OCI-LY7 (cell line): ENCODE measurements around the gene ITPA. TPM values are rescaled to one million over a fixed set of nuclear protein-coding genes. Genes with fewer than 3 reads are reported as not detected.

Experiments used
- BruUV-seq: library from RNA; stranded (reverse); fragments of 400-500 nt; replicated peaks from 2 replicates; lab custom pipeline; 2021; lab: Mats Ljungman, UMichigan
- CTCF ChIA-PET: fragments of 300-600 bp; sonication (Branson Sonifier 250); formaldehyde crosslinking; loops from one replicate; lab custom pipeline; 2022; ENCODE audit warnings: antibody characterized with exemption; ENCODE audit not compliant: unreplicated experiment; lab: Charles Lee
- POLR2A ChIA-PET: fragments of 300-600 bp; sonication (Branson Sonifier 250); formaldehyde crosslinking; loops from one replicate; lab custom pipeline; 2022; ENCODE audit warnings: antibody characterized with exemption; lab: Charles Lee
- DNase-seq: peaks from one replicate; pipeline ENCODE4 v3.0.0-alpha.2; 2015; ENCODE audit warnings: low spot score
- H2AFZ ChIP-seq: fragments of 200-600 bp; sonication (generic), shearing (Covaris generic); 2 replicates; pipeline ENCODE4 v1.6.1; 2014; ENCODE audit warnings: mild to moderate bottlenecking, antibody characterized with exemption, low read length, moderate library complexity
- H3K27ac ChIP-seq: fragments of 200-600 bp; sonication (generic); 2 replicates; pipeline ENCODE4 v1.5.1; 2014; ENCODE audit warnings: mixed run types, low read depth, mild to moderate bottlenecking, moderate library complexity, low read length, inconsistent platforms; ENCODE audit not compliant: poor library complexity, severe bottlenecking
- H3K36me3 ChIP-seq: fragments of 200-600 bp; sonication (generic); 2 replicates; pipeline ENCODE4 v1.6.1; 2014; ENCODE audit warnings: mild to moderate bottlenecking, antibody characterized with exemption, low read length, moderate library complexity, mixed read lengths; ENCODE audit not compliant: insufficient read depth
- H3K4me1 ChIP-seq: fragments of 200-600 bp; sonication (generic); 2 replicates; pipeline ENCODE4 v1.5.1; 2014; ENCODE audit warnings: mild to moderate bottlenecking, low read length; ENCODE audit not compliant: insufficient read depth, poor library complexity, severe bottlenecking
- H3K4me2 ChIP-seq: fragments of 200-600 bp; sonication (generic); 2 replicates; pipeline ENCODE4 v1.6.1; 2014; ENCODE audit warnings: mild to moderate bottlenecking, low read length
- H3K4me3 ChIP-seq: fragments of 200-600 bp; sonication (generic); 2 replicates; pipeline ENCODE4 v1.5.1; 2014; ENCODE audit warnings: mild to moderate bottlenecking, low read depth, low read length; ENCODE audit not compliant: poor library complexity, severe bottlenecking
- H3K79me2 ChIP-seq: fragments of 200-600 bp; sonication (generic); 2 replicates; pipeline ENCODE4 v1.6.1; 2016; ENCODE audit warnings: low read depth, mild to moderate bottlenecking, low read length, moderate library complexity, mixed read lengths; ENCODE audit not compliant: insufficient read depth
- H3K9me2 ChIP-seq: fragments of 200-600 bp; sonication (generic); 2 replicates; pipeline ENCODE4 v1.6.1; 2016; ENCODE audit warnings: mild to moderate bottlenecking, low read length, mixed read lengths; ENCODE audit not compliant: insufficient read depth
- H3K9me3 ChIP-seq: fragments of 200-600 bp; sonication (generic); 2 replicates; pipeline ENCODE4 v1.6.1; 2014; ENCODE audit warnings: mild to moderate bottlenecking, mixed run types, low read length, mixed read lengths
- H4K20me1 ChIP-seq: fragments of 200-600 bp; sonication (generic); 2 replicates; pipeline ENCODE4 v1.6.1; 2014; ENCODE audit warnings: mild to moderate bottlenecking, antibody characterized with exemption, low read length, moderate library complexity, mixed read lengths; ENCODE audit not compliant: insufficient read depth
- CTCF ChIP-seq: fragments of 200-600 bp; sonication (generic); conservative IDR thresholded peaks from 2 replicates; pipeline ENCODE4 v1.5.1; 2014; ENCODE audit warnings: mild to moderate bottlenecking, antibody characterized with exemption, low read length, moderate library complexity, mixed read lengths
- EZH2phosphoT487 ChIP-seq: fragments of 200-600 bp; sonication (generic); IDR thresholded peaks from 2 replicates; pipeline ENCODE4 v1.6.1; 2018; ENCODE audit warnings: low read depth, borderline replicate concordance, mild to moderate bottlenecking, mixed run types, antibody characterized with exemption, low read length, moderate library complexity, mixed read lengths
- intact Hi-C: fragments of 100-400 bp; cut with micrococcal nuclease; formaldehyde crosslinking; loops from one replicate; pipeline ENCODE4 v1.10.0; 2022; ENCODE audit not compliant: unreplicated experiment
- total RNA-seq, 2 experiments: library from RNA; depleted of rRNA in 1 of 2; stranded (reverse); fragments of >200 nt in 1 of 2; shearing (Covaris generic) in 1 of 2; gene quantifications; 2 replicates each; pipeline ENCODE4 v1.2.3, GENCODE V29; 2014 to 2022

Gene ITPA
- total RNA-seq, 2 experiments from 2014 or later = 58.0 to 62.4 TPM

- no TSS peak for BruUV-seq
- Histone ChIP-seq H3K9me3 (no peaks in the 10 kb centered on the region), H3K4me2 (no peak overlapping the region), H3K4me3 (no peak overlapping the region), H3K27ac (no peak overlapping the region), H3K9me2 (no peaks in the 10 kb centered on the region), H3K36me3 (no peaks in the 10 kb centered on the region), H3K4me1 (peaks cover 11% of the 10 kb centered on the region), H2AFZ (no peak overlapping the region), H3K79me2 (no peaks in the 10 kb centered on the region), H4K20me1 (no peaks in the 10 kb centered on the region; the same call in 1 of the 2 replicates)
- ChIA-PET POLR2A (interaction anchor here (0.7 kb wide), 1 partner anchor 16 kb away, joined by 3 read pairs; no protein-coding TSS in a partner anchor), CTCF (no interaction called here)
- intact Hi-C loops = no loop called here
- no peak for TF ChIP-seq CTCF
- no peak for TF ChIP-seq EZH2phosphoT487
- no peak for DNase-seq
These were observed 32.9 kb downstream of the ITPA start for GRCh38 chr20:3242172-3242692.

- Histone ChIP-seq H3K4me1 (peaks cover 4% of the 10 kb centered on the region), H3K9me2 (no peaks in the 10 kb centered on the region), H3K36me3 (no peaks in the 10 kb centered on the region), H3K79me2 (no peaks in the 10 kb centered on the region), H4K20me1 (no peaks in the 10 kb centered on the region; the same call in 1 of the 2 replicates), H3K4me3 (no peak overlapping the region), H3K27ac (no peak overlapping the region), H3K9me3 (no peaks in the 10 kb centered on the region), H3K4me2 (no peak overlapping the region), H2AFZ (no peak overlapping the region)
- no peak for DNase-seq
- ChIA-PET CTCF (no interaction called here), POLR2A (interaction anchor here (0.6 kb wide), 1 partner anchor 358 kb away, joined by 3 read pairs; no protein-coding TSS in a partner anchor)
- intact Hi-C loops = no loop called here
- no TSS peak for BruUV-seq
- TF ChIP-seq CTCF (no peak), EZH2phosphoT487 (no peak)
These were observed 34.5 kb downstream of the ITPA start for GRCh38 chr20:3243718-3244358.

- Histone ChIP-seq H3K79me2 (no peaks in the 10 kb centered on the region), H3K9me3 (no peaks in the 10 kb centered on the region), H3K4me2 (no peak overlapping the region), H3K27ac (no peak overlapping the region), H2AFZ (no peak overlapping the region), H3K4me1 (no peaks in the 10 kb centered on the region), H3K9me2 (no peaks in the 10 kb centered on the region), H3K36me3 (no peaks in the 10 kb centered on the region), H4K20me1 (no peaks in the 10 kb centered on the region; the same call in 1 of the 2 replicates), H3K4me3 (no peak overlapping the region)
- ChIA-PET CTCF (no interaction called here), POLR2A (interaction anchor here (0.6 kb wide), 1 partner anchor 358 kb away, joined by 3 read pairs; no protein-coding TSS in a partner anchor)
- intact Hi-C loops = no loop called here
- DNase-seq = no peak
- BruUV-seq = no TSS peak
- no peak for TF ChIP-seq EZH2phosphoT487
- no peak for TF ChIP-seq CTCF
These were observed 35.3 kb downstream of the ITPA start for GRCh38 chr20:3244613-3245012.
